NCI-H2227 (cell line): ENCODE measurements around the gene THOC1.
"Not testable (repeated sequence)": the region's sequence is repeated elsewhere in the genome, so short reads cannot be mapped to it uniquely, and the experiment has no call there.

Experiments
- DNase-seq: peaks from one replicate; lab custom pipeline; 2025; ENCODE audit not compliant: unreplicated experiment; lab: John Stamatoyannopoulos, UW

THOC1 gene, protein sequence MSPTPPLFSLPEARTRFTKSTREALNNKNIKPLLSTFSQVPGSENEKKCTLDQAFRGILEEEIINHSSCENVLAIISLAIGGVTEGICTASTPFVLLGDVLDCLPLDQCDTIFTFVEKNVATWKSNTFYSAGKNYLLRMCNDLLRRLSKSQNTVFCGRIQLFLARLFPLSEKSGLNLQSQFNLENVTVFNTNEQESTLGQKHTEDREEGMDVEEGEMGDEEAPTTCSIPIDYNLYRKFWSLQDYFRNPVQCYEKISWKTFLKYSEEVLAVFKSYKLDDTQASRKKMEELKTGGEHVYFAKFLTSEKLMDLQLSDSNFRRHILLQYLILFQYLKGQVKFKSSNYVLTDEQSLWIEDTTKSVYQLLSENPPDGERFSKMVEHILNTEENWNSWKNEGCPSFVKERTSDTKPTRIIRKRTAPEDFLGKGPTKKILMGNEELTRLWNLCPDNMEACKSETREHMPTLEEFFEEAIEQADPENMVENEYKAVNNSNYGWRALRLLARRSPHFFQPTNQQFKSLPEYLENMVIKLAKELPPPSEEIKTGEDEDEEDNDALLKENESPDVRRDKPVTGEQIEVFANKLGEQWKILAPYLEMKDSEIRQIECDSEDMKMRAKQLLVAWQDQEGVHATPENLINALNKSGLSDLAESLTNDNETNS

DNA sequence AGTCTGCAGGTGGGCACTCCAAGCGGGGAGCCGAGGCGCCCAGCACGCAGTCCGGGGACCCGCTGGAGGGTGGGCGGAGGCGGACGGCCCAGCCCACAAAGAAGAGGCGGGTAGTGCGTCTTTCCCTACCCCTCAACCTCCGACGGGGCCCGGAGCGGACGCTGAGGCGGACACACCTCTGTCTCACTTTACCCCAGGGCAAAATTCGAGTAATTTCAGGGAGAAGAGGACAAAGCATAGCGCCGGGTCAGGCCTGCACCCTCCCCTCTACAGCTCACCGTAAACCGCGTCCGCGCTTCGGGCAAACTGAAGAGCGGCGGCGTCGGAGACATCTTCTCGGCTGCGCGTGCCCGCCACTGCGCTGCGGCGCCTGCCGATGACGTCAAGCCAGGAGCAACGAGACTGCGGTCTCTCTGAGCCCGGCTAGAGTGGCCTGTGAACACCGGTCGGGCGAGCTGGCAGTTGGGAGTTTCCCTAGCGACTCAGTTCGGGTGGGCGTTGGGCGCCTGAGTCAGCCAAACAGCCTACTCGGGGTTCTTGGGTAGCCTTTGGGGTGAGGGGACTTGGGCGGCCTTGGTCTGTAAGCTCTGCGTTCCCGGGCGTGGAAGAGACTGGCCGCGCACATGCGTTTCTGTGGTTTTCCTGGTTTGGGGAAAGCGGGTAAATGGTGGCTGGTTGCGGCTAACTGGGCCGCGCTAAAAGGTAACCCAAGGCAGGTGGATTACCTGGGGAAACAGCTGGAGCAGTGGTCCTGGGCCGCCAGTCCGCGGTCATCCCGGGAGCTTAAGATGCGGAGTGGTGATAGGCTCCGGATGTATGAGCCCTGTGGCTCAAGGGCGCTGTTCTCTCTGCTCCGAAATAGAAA lies at the start of gene THOC1:
THOC1 (minus strand) TSS at position 360 of the 865 bp plus-strand sequence; CDS start at position 332, 28 bp downstream.
- peak; percentile 97 for DNase-seq

- DNase-seq, result peak; percentile 15
Observed at GRCh38 chr18:317618-318017, 49.8 kb upstream of the THOC1 start.

GRCh38 chr18:316393-316792 lies 48.5 kb upstream of the THOC1 start:
- no peak for DNase-seq

- DNase-seq, result no peak
Observed at GRCh38 chr18:313931-314330, 46.1 kb upstream of the THOC1 start.

GRCh38 chr18:312415-312814 lies 44.6 kb upstream of the THOC1 start:
- no peak for DNase-seq

- no peak for DNase-seq
Observed at GRCh38 chr18:310042-310441, 42.2 kb upstream of the THOC1 start.

GRCh38 chr18:308086-308485 lies 40.2 kb upstream of the THOC1 start:
- DNase-seq, result not testable (repeated sequence)

GRCh38 chr18:306608-307255 lies 38.9 kb upstream of the THOC1 start:
- no peak for DNase-seq

DNA sequence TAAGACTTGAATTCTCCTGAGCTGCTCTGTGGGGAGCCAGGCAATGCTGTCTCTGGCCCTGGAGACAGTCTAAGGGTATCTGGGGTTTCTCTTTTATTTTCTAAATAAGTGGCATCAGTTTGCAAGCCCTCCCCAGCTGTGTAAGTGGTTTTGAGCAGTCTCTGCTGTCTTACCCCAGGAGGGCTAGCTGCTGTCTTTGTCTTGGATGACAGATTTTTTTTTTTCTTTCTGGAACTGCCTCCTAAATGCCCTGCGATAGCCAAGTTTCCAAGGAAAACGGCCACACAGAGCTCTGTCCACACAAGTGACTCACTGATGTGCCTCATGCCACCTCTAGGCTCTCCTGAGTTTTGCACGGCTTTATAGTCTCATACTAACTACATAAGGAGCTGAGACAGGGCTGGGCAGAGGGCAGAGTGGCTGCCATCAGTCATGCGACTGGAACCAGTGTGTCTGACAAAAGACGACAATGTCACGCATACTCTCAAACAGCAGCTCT lies 37.2 kb upstream of the THOC1 start:
- peak; percentile 63 for DNase-seq

DNA sequence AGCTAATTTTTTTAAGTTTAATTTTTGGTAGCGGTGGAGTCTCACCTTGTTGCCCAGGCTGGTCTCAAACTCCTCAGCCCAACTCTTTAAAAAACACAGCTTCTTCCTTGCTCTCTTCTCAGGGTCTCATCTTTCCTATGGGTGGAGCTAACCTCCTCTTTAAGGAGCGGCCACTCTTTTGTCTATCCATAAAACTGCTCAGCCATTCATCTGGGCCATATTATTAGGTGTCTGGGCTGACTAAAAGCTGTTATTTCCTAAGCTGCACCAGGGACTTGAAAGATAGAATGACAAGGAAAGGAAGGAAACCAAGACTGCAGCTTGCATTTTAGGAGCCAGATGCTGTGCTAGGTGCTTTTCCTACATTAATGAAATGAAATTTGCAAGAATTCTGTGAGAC lies 35.8 kb upstream of the THOC1 start:
- peak; percentile 13 for DNase-seq

DNA sequence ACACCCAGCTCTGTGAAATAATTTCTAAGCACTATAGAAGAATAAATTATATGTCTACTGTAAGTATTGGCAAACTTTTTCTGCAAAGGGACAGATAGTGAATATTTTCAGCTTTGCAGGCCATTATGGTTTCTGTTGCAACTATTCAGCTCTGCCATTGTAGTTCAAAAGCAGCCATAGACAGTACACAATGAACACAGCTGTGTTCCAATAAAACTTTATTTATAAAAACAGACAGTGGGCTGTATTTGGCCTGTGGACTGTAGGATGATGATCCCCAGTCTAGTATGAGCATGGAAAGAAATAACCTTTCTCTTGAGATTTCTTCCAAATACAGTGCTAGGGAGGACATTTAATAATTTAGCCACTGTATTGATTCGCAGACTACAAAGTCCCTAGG lies 35.2 kb upstream of the THOC1 start:
- DNase-seq, result no peak

GRCh38 chr18:302097-302496 lies 34.2 kb upstream of the THOC1 start:
- no peak for DNase-seq

DNA sequence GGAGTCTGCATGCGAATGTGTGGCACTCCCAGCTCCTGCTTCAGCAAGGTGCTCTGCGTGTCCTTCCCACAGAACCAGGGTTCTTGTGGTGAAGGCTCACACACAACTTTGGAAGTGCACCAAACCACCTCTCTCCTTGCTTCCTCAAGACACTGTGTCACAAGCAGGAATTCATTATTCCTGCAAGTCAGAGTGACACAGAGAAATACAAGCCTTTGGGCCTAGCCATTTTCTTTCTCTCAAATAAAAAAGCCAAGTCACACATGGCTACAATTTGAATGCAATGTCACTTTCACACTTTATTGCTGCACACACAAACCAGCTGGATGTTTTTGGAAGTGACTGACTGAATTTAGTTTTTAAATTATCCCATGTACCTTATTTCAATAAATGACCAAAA lies 30.1 kb upstream of the THOC1 start:
- DNase-seq, result no peak

DNA sequence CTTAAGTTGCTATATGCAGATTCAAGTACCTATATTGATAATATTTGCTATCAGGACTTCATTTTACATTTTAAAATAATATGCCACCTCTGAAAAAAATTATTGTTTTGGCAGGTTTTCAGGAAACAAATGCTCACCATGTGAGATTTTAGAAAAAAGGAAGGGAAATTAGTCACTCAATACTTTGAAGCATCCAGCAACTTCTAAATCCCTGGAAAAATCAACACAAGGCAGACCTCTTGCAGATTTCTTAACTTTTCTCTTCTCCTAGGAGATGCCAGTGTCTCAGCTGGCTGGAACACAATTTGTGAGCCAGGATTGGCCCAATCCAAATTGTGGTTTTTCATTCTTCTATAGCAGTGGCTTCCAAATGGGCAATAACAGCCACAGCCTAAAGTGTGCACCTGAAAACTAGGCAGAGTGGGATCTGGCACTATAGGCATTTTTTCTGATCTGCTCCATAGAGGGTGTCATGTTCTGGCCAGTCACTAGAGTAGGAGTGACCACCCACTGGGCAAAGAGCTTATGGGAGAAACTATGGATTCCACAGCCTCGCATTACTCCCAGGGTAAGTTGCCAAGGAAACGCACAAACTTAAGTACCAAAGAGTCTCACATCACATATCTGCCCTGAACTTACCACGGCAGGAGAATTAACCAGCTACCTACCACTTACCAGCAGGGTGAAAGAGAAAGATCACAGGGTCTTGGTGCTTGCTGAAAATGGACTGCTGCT lies 28.1 kb upstream of the THOC1 start:
- DNase-seq, result no peak

GRCh38 chr18:294566-294965 lies 26.7 kb upstream of the THOC1 start:
- DNase-seq, result no peak

- DNase-seq, result no peak
Observed at GRCh38 chr18:293536-293935, 25.7 kb upstream of the THOC1 start.

GRCh38 chr18:292271-292670 lies 24.4 kb upstream of the THOC1 start:
- DNase-seq, result no peak

- not testable (repeated sequence) for DNase-seq
Observed at GRCh38 chr18:289970-290369, 22.1 kb upstream of the THOC1 start.

GRCh38 chr18:289026-289425 lies 21.2 kb upstream of the THOC1 start:
- DNase-seq, result no peak
